K562 (cell line): ENCODE results near the gene ZNF865. TPM values are rescaled to one million over a fixed set of nuclear protein-coding genes. Genes with fewer than 3 reads are reported as not detected.

Source experiments
- ATF6 ChIP-seq: sonication (generic); formaldehyde crosslinking; IDR thresholded peaks from 2 replicates; pipeline ENCODE4 v1.4.0; 2020; ENCODE audit warnings: mild to moderate bottlenecking, missing genetic modification reagents
- CC2D1A ChIP-seq: fragments of 450-650 bp; IDR thresholded peaks from 2 replicates; pipeline ENCODE4 v1.6.1; 2017; ENCODE audit warnings: mild to moderate bottlenecking
- CHD1 ChIP-seq: fragments of 200-600 bp; sonication (generic); IDR thresholded peaks from one replicate; pipeline ENCODE4 v1.6.1; 2012; ENCODE audit warnings: mild to moderate bottlenecking, moderate library complexity, low read length, inconsistent platforms
- CTBP1 ChIP-seq: fragments of 450-650 bp; IDR thresholded peaks from 2 replicates; pipeline ENCODE4 v1.6.1; 2016; ENCODE audit warnings: borderline replicate concordance
- EGR1 ChIP-seq: fragments of 450-650 bp; conservative IDR thresholded peaks from 2 replicates; pipeline ENCODE4 v1.6.1; 2017; ENCODE audit warnings: mild to moderate bottlenecking
- ELF4 ChIP-seq: fragments of 450-650 bp; formaldehyde crosslinking; IDR thresholded peaks from 2 replicates; pipeline ENCODE4 v1.4.0; 2022; ENCODE audit warnings: missing genetic modification characterization
- ETS1 ChIP-seq: conservative IDR thresholded peaks from 2 replicates; pipeline ENCODE4 v1.6.1; 2011; ENCODE audit warnings: low read depth, mild to moderate bottlenecking, low read length; ENCODE audit not compliant: control insufficient read depth
- FOSL1 ChIP-seq: fragments of 200-800 bp; sonication (Bioruptor generic); conservative IDR thresholded peaks from 2 replicates; pipeline ENCODE4 v1.6.1; 2016; ENCODE audit warnings: missing genetic modification characterization, missing compliant biosample characterization
- KLF13 ChIP-seq: fragments of 450-650 bp; IDR thresholded peaks from 2 replicates; pipeline ENCODE4 v1.6.1; 2016; ENCODE audit warnings: missing genetic modification characterization, low read depth, mild to moderate bottlenecking, missing compliant biosample characterization, moderate library complexity, borderline replicate concordance
- LCOR ChIP-seq: sonication (generic); formaldehyde crosslinking; IDR thresholded peaks from 2 replicates; pipeline ENCODE4 v1.8.0; 2022; ENCODE audit warnings: mild to moderate bottlenecking, missing genetic modification reagents
- MBD2 ChIP-seq: sonication (generic); IDR thresholded peaks from 2 replicates; pipeline ENCODE4 v1.6.1; 2016; ENCODE audit warnings: low read depth, borderline replicate concordance
- NCOR1 ChIP-seq: fragments of 450-650 bp; IDR thresholded peaks from 2 replicates; pipeline ENCODE4 v1.6.1; 2016; ENCODE audit warnings: mild to moderate bottlenecking, moderate library complexity
- NRF1 ChIP-seq, 2 experiments: fragments of 450-650 bp; IDR thresholded peaks in 1 of 2; conservative IDR thresholded peaks in 1 of 2; 2 replicates each; pipeline ENCODE4 v1.6.1; 2014; ENCODE audit warnings: mild to moderate bottlenecking in 2 of 2
- POLR2G ChIP-seq: fragments of 200-400 bp; formaldehyde crosslinking; IDR thresholded peaks from 2 replicates; pipeline ENCODE4 v1.6.1; 2017; ENCODE audit warnings: low read depth, mild to moderate bottlenecking, antibody characterized with exemption, low read length, moderate library complexity
- RBFOX2 ChIP-seq: fragments of 200-400 bp; formaldehyde crosslinking; IDR thresholded peaks from 2 replicates; pipeline ENCODE4 v1.6.1; 2017; ENCODE audit warnings: low read depth, mild to moderate bottlenecking, low read length, moderate library complexity
- SAFB2 ChIP-seq: fragments of 200-400 bp; formaldehyde crosslinking; IDR thresholded peaks from 2 replicates; pipeline ENCODE4 v1.6.1; 2018; ENCODE audit warnings: borderline replicate concordance, low read length, low read depth, moderate library complexity; ENCODE audit not compliant: severe bottlenecking
- SIN3B ChIP-seq: fragments of 450-650 bp; IDR thresholded peaks from 2 replicates; pipeline ENCODE4 v1.6.1; 2017; ENCODE audit warnings: low read depth, mild to moderate bottlenecking, moderate library complexity
- SMAD1 ChIP-seq: fragments of 150-350 bp; IDR thresholded peaks from 2 replicates; pipeline ENCODE4 v1.6.1; 2014; ENCODE audit warnings: low read length, low read depth; ENCODE audit not compliant: partially characterized antibody
- XRCC4 ChIP-seq: IDR thresholded peaks from one replicate; pipeline ENCODE4 v1.6.1; 2011; ENCODE audit not compliant: insufficient read depth, insufficient read length; ENCODE audit errors: extremely low read depth
- ZBTB17 ChIP-seq: fragments of 450-650 bp; formaldehyde crosslinking; IDR thresholded peaks from 2 replicates; pipeline ENCODE4 v1.4.0; 2020; ENCODE audit warnings: mild to moderate bottlenecking
- ZBTB8A ChIP-seq: fragments of 450-650 bp; IDR thresholded peaks from 2 replicates; pipeline ENCODE4 v1.6.1; 2018; ENCODE audit warnings: mild to moderate bottlenecking, moderate library complexity; ENCODE audit not compliant: partially characterized antibody
- ZFPM2 ChIP-seq: fragments of 250-450 bp; sonication (Bioruptor Pico); IDR thresholded peaks from 2 replicates; pipeline ENCODE4 v1.5.1; 2022; ENCODE audit warnings: mild to moderate bottlenecking
- ZNF766 ChIP-seq: fragments of 200-800 bp; sonication (Bioruptor generic); conservative IDR thresholded peaks from 2 replicates; pipeline ENCODE4 v1.6.1; 2016; ENCODE audit warnings: missing genetic modification characterization, missing compliant biosample characterization
- polyA plus RNA-seq, 8 experiments: library from polyadenylated mRNA; depleted of rRNA in 4 of 8; stranded (reverse) in 5 of 8; unstranded in 3 of 8; fragments of >200 nt; fragmentation: Nextera tagmentation in 2 of 8; fragmentation: Illumina TruSeq in 1 of 8; extraction: Ambion mirVana in 2 of 8; extraction: Trizol in 1 of 8; gene quantifications; 2 replicates each; pipeline versions ENCODE4 v1.2.1 to v1.2.3, GENCODE V29; 2011 to 2014; ENCODE audit warnings: inconsistent platforms in 1 of 8, missing spikeins in 1 of 8
- total RNA-seq, 7 experiments: library from RNA; depleted of rRNA in 6 of 7; stranded (reverse); fragments of >200 nt in 6 of 7; fragmentation: Illumina TruSeq in 2 of 7; extraction: Trizol in 2 of 7; gene quantifications; 2 replicates each; pipeline versions ENCODE4 v1.2.1 to v1.2.3, GENCODE V29; 2011 to 2021; ENCODE audit warnings: low replicate concordance in 1 of 7
- TF ChIP-seq, protein P1 (sequence below): sonication (generic); formaldehyde crosslinking; IDR thresholded peaks from 2 replicates; pipeline ENCODE4 v1.9.0; 2022; ENCODE audit warnings: mild to moderate bottlenecking, missing genetic modification reagents
- TF ChIP-seq, protein P2 (sequence below), 2 experiments: fragments of 250-450 bp in 1 of 2; fragments of 450-650 bp in 1 of 2; sonication (Bioruptor Pico) in 1 of 2; IDR thresholded peaks; 2 replicates each; pipeline versions ENCODE4 v1.6.1 to v1.8.0; 2016 to 2021; ENCODE audit warnings: mild to moderate bottlenecking in 2 of 2, moderate library complexity in 2 of 2, missing compliant biosample characterization in 1 of 2, missing genetic modification characterization in 1 of 2

Gene ZNF865
- total and polyA plus RNA-seq, 9 of the 15 experiments (the other 6 are each of a cell fraction or from before 2014, with no cell fraction given) = 0.40 to 18.8 (median 1.6) TPM; not detected in 2

GRCh38 chr19:55624109-55625003, 18.9 kb downstream of the ZNF865 start, which contains the start of gene ZNF784 (continued):
- TF ChIP-seq, protein P1, sequence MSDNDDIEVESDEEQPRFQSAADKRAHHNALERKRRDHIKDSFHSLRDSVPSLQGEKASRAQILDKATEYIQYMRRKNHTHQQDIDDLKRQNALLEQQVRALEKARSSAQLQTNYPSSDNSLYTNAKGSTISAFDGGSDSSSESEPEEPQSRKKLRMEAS (CRISPR knock-in tag) = peak; percentile 35; the same call in 1 of the 2 replicates
- TF ChIP-seq ATF6 (no peak), LCOR (CRISPR knock-in tag) (peak; percentile 67; the same call in 1 of the 2 replicates), KLF13 (tag) (peak; percentile 97), XRCC4 (no peak), CTBP1 (peak; percentile 33; the same call in 1 of the 2 replicates), ZFPM2 (CRISPR knock-in tag) (no peak), RBFOX2 (peak; percentile 77), CC2D1A (no peak), SAFB2 (no peak), ZBTB8A (no peak), EGR1 (peak; percentile 65), ETS1 (peak; percentile 60; the same call in 1 of the 2 replicates), MBD2 (peak; percentile 90), NRF1 (conservative IDR thresholded peaks at IDR 0.05 in 1 of 2, IDR thresholded peaks at IDR 0.05 in 1 of 2) (peak; percentile 97), NCOR1 (no peak), ELF4 (CRISPR knock-in tag) (no peak), POLR2G (peak; percentile 88), SIN3B (no peak), ZBTB17 (no peak), SMAD1 (peak; percentile 28), CHD1 (no peak), FOSL1 (tag) (no peak), ZNF766 (no peak)
- TF ChIP-seq, protein P2, sequence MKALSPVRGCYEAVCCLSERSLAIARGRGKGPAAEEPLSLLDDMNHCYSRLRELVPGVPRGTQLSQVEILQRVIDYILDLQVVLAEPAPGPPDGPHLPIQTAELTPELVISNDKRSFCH (CRISPR knock-in tag; IDR thresholded peaks at IDR 0.05) = no peak
- TF ChIP-seq, protein P2 (tag; IDR thresholded peaks at IDR 0.05) = no peak
